HepG2 (cell line): ENCODE data around the gene TAC3.

Experiments
- EZH2 ChIP-seq: conservative IDR thresholded peaks from 2 replicates; pipeline ENCODE4 v1.6.1; 2012; ENCODE audit warnings: mild to moderate bottlenecking, low read depth, low read length, moderate library complexity
- PBX3 ChIP-seq: sonication (generic); formaldehyde crosslinking; IDR thresholded peaks from 2 replicates; pipeline ENCODE4 v1.8.1; 2023; ENCODE audit warnings: missing genetic modification reagents, inconsistent platforms, borderline replicate concordance
- SIN3B ChIP-seq: fragments of 150-350 bp; IDR thresholded peaks from 2 replicates; pipeline ENCODE4 v1.6.1; 2014; ENCODE audit warnings: low read length
- ZNF331 ChIP-seq: sonication (generic); formaldehyde crosslinking; IDR thresholded peaks from 2 replicates; pipeline ENCODE4 v1.4.0; 2020; ENCODE audit warnings: missing genetic modification reagents
- ZNF629 ChIP-seq: sonication (generic); formaldehyde crosslinking; conservative IDR thresholded peaks from 2 replicates; pipeline ENCODE4 v1.5.0; 2020; ENCODE audit warnings: missing genetic modification reagents
- ZSCAN29 ChIP-seq: sonication (generic); formaldehyde crosslinking; conservative IDR thresholded peaks from 2 replicates; pipeline ENCODE4 v1.4.0; 2020; ENCODE audit warnings: mild to moderate bottlenecking, missing genetic modification reagents

GRCh38 chr12:57044468-57044867 is 28.1 kb upstream of the TAC3 start:
- TF ChIP-seq ZNF629 (CRISPR knock-in tag) (no peak), EZH2 (no peak), SIN3B (no peak), ZNF331 (CRISPR knock-in tag) (no peak), PBX3 (no peak), ZSCAN29 (CRISPR knock-in tag) (no peak)
